Endothelial cell (in vitro differentiated cells): ENCODE data around the gene NEGR1. TPM values are rescaled to one million over a fixed set of nuclear protein-coding genes. Genes with fewer than 3 reads are reported as not detected.

Source experiments
- DNase-seq: peaks from one replicate; pipeline ENCODE4 v3.0.0; 2021; ENCODE audit warnings: low spot score
- H3K27ac Mint-ChIP-seq: one replicate; pipeline ENCODE4 v1.8.0; 2021; ENCODE audit warnings: mixed read lengths, inconsistent platforms; ENCODE audit not compliant: unreplicated experiment
- H3K27me3 Mint-ChIP-seq: one replicate; pipeline ENCODE4 v1.8.0; 2021; ENCODE audit warnings: mild to moderate bottlenecking, moderate library complexity, mixed read lengths, inconsistent platforms; ENCODE audit not compliant: unreplicated experiment
- H3K36me3 Mint-ChIP-seq: one replicate; pipeline ENCODE4 v1.8.0; 2021; ENCODE audit warnings: mild to moderate bottlenecking, low read depth, mixed read lengths, inconsistent platforms; ENCODE audit not compliant: unreplicated experiment
- H3K4me1 Mint-ChIP-seq: one replicate; pipeline ENCODE4 v1.8.0; 2021; ENCODE audit warnings: mild to moderate bottlenecking, mixed read lengths, inconsistent platforms; ENCODE audit not compliant: unreplicated experiment
- H3K4me3 Mint-ChIP-seq: one replicate; pipeline ENCODE4 v1.8.0; 2021; ENCODE audit warnings: mild to moderate bottlenecking, mixed read lengths, inconsistent platforms; ENCODE audit not compliant: unreplicated experiment
- H3K9me3 Mint-ChIP-seq: one replicate; pipeline ENCODE4 v1.8.0; 2021; ENCODE audit warnings: mixed read lengths, inconsistent platforms; ENCODE audit not compliant: unreplicated experiment
- CTCF ChIP-seq: fragments of 200-600 bp; sonication (generic); IDR thresholded peaks from one replicate; pipeline ENCODE4 v1.5.0; 2021; ENCODE audit warnings: antibody characterized with exemption; ENCODE audit not compliant: unreplicated experiment
- total RNA-seq: library from RNA; stranded (reverse); fragmentation: NEBNext Ultra II Directional; extraction: Animal tissue kit (Norgen Biotek cat#: 25700); gene quantifications from one replicate; pipeline ENCODE4 v1.2.1, GENCODE V29; 2021; ENCODE audit not compliant: unreplicated experiment

NEGR1 gene
- total RNA-seq, 1 donor from 2014 or later, result 2.9 TPM

- Mint-ChIP-seq H3K36me3 (no peaks in the 10 kb centered on the region), H3K27ac (no peak overlapping the region)
- DNase-seq, result peak; percentile 62
These were observed 1.2 kb upstream of the NEGR1 start for GRCh38 chr1:72283307-72284083.

GRCh38 chr1:72283022-72283306 lies 625 bp upstream of the NEGR1 start:
- Mint-ChIP-seq H3K9me3 (no peaks in the 10 kb centered on the region), H3K27me3 (peaks cover 13% of the 10 kb centered on the region), H3K36me3 (no peaks in the 10 kb centered on the region), H3K4me1 (peaks cover 12% of the 10 kb centered on the region), H3K4me3 (no peak overlapping the region), H3K27ac (no peak overlapping the region)
- no peak for TF ChIP-seq CTCF
- no peak for DNase-seq

More at GRCh38 chr1:72283307-72284083, 1.2 kb upstream of the NEGR1 start:
- Mint-ChIP-seq H3K27me3 (peaks cover 13% of the 10 kb centered on the region), H3K4me3 (no peak overlapping the region), H3K9me3 (no peaks in the 10 kb centered on the region), H3K4me1 (peaks cover 12% of the 10 kb centered on the region)
- TF ChIP-seq CTCF, result no peak

- H3K36me3 Mint-ChIP-seq, result no peaks in the 10 kb centered on the region
- DNase-seq, result no peak
- no peaks in the 10 kb centered on the region for H3K9me3 Mint-ChIP-seq
- peak overlapping the region; percentile 76 for H3K27ac Mint-ChIP-seq
- peaks cover 13% of the 10 kb centered on the region for H3K27me3 Mint-ChIP-seq
- no peak for TF ChIP-seq CTCF
- H3K4me1 Mint-ChIP-seq, result peaks cover 12% of the 10 kb centered on the region
- H3K4me3 Mint-ChIP-seq, result no peak overlapping the region
These were observed 585 bp downstream of the NEGR1 start for GRCh38 chr1:72281637-72282270.

- H3K4me1 Mint-ChIP-seq, result peaks cover 12% of the 10 kb centered on the region
- TF ChIP-seq CTCF, result no peak
- H3K4me3 Mint-ChIP-seq, result no peak overlapping the region
- H3K27ac Mint-ChIP-seq, result peak overlapping the region; percentile 76
- no peaks in the 10 kb centered on the region for H3K9me3 Mint-ChIP-seq
- H3K36me3 Mint-ChIP-seq, result no peaks in the 10 kb centered on the region
- no peak for DNase-seq
- peaks cover 13% of the 10 kb centered on the region for H3K27me3 Mint-ChIP-seq
These were observed 1.2 kb downstream of the NEGR1 start for GRCh38 chr1:72281144-72281543.

- H3K4me3 Mint-ChIP-seq, result no peak overlapping the region
- peaks cover 13% of the 10 kb centered on the region for H3K27me3 Mint-ChIP-seq
These were observed 1.6 kb downstream of the NEGR1 start for GRCh38 chr1:72280711-72281110.

More at GRCh38 chr1:72280711-72281110, 1.6 kb downstream of the NEGR1 start:
- H3K27ac Mint-ChIP-seq, result no peak overlapping the region
- H3K9me3 Mint-ChIP-seq, result no peaks in the 10 kb centered on the region
- H3K4me1 Mint-ChIP-seq, result peaks cover 12% of the 10 kb centered on the region
- no peak for DNase-seq
- no peak for TF ChIP-seq CTCF
- H3K36me3 Mint-ChIP-seq, result no peaks in the 10 kb centered on the region
